ENCODE data around the gene KCP. TPM values are rescaled to one million over a fixed set of nuclear protein-coding genes. Genes with fewer than 3 reads are reported as not detected.

The KCP gene
- total and polyA plus RNA-seq, 2 donors (not counting 1 experiment from before 2014, with no cell fraction given), result 2.3 to 3.8 TPM

DNA sequence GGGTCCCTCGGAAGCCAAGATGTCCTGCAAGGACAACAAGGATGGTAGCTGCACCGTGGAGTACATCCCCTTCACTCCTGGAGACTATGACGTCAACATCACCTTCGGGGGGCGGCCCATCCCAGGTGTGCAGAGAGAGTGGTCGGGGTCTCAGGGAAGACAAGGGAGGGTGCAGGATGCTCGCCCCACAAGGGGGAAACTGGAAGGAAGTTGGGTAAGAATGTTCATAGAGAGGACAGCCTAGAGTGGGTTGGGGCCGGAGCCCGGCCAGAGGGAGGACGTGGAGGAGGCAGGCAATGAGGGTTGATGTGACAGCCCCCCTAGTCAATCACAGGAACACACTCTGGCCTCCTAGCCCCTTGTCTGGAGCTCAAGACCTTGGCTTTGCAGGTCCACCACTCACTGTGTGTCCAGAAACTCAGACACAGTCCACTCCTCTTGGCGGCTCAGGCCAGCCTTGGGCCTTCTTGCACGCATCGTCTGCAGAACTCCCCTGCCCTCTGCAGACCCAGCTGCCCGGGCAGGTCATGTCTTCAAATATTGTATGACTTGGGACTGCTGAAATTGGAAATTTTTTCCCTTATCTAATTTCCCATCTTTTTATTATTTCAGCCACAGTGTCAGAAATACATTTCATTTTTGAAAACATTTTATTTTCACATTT, 63.6 kb downstream of the KCP start:
- ChIA-PET POLR2A (no interaction called here), CTCF (no interaction called here)
- no peaks in the 10 kb centered on the region for H3K79me2 ChIP-seq (ENCODE audit: control insufficient read depth, insufficient read depth, low read length)
- Mint-ChIP-seq H3K4me1 (peaks cover 2% of the 10 kb centered on the region), H3K9me3 (ENCODE audit: insufficient read depth) (no peaks in the 10 kb centered on the region), H3K27me3 (no peaks in the 10 kb centered on the region), H3K4me3 (no peak overlapping the region), H3K27ac (no peak overlapping the region)
- H3K4me3 ChIP-seq (ENCODE audit: control extremely low read depth in 1 of 5, extremely low read depth in 1 of 5, insufficient read depth in 1 of 5, low read depth in 2 of 5, low read length in 4 of 5), result no peak overlapping the region
- H2AFZ ChIP-seq (ENCODE audit: insufficient read depth, low read depth, low read length, poor library complexity, severe bottlenecking), result no peak overlapping the region
- intact Hi-C loops (cut with micrococcal nuclease), result no loop called here
- H3K27me3 ChIP-seq (replicated peaks in 1 of 4; ENCODE audit: control extremely low read depth in 1 of 4, control insufficient read depth in 3 of 4, insufficient read depth in 4 of 4, low read length in 3 of 4), result no peaks in the 10 kb centered on the region
- WGBS (ENCODE audit: insufficient coverage), result 94% methylated on average over 10 of the region's 14 CpGs
- H4K20me1 ChIP-seq (ENCODE audit: control insufficient read depth, insufficient read depth, low read length, poor library complexity, severe bottlenecking), result no peaks in the 10 kb centered on the region
- H3K9me3 ChIP-seq (ENCODE audit: control extremely low read depth in 1 of 3, control insufficient read depth in 2 of 3, insufficient read depth in 1 of 3, low read length in 2 of 3), result no peaks in the 10 kb centered on the region
- no peak for DNase-seq
- TF ChIP-seq EZH2 (IDR thresholded peaks at IDR 0.05; ENCODE audit: borderline replicate concordance, insufficient read depth, low read depth, low read length, poor library complexity, severe bottlenecking) (no peak), CTCF (IDR thresholded peaks at IDR 0.05) (no peak)
- no peak overlapping the region for H3K9ac ChIP-seq (ENCODE audit: low read length)
- H3K4me1 ChIP-seq (ENCODE audit: control insufficient read depth in 2 of 2, insufficient read depth in 2 of 2, low read length in 2 of 2), result peaks cover 0 to under 1% of the 10 kb centered on the region in 2 donors
- ATAC-seq (ENCODE audit: low read depth), result no peak
- H3K4me2 ChIP-seq (replicated peaks; ENCODE audit: low read depth, low read length, poor library complexity, severe bottlenecking), result no peak overlapping the region
- no peaks in the 10 kb centered on the region for H3K36me3 ChIP-seq (replicated peaks in 1 of 2; ENCODE audit: control extremely low read depth in 1 of 2, control insufficient read depth in 1 of 2, extremely low read depth in 1 of 2, insufficient read depth in 2 of 2, low read length in 1 of 2)
- H3K27ac ChIP-seq (ENCODE audit: low read length in 2 of 2), result no peak overlapping the region

DNA sequence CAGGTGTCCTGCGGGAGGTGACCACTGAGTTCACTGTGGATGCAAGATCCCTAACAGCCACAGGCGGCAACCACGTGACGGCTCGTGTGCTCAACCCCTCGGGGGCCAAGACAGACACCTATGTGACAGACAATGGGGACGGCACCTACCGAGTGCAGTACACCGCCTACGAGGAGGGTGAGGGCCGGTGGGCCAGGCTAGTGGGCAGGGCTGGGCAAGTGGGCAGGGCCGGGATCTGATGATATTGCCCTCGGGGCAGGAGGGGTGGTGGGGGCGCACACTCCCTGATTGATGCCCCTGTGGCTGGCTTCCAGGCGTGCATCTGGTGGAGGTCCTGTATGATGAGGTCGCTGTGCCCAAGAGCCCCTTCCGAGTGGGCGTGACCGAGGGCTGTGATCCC, 64.5 kb downstream of the KCP start:
- Histone ChIP-seq H3K27ac (ENCODE audit: low read length in 2 of 2) (no peak overlapping the region), H3K9me3 (ENCODE audit: control extremely low read depth in 1 of 3, control insufficient read depth in 2 of 3, insufficient read depth in 1 of 3, low read length in 2 of 3) (no peaks in the 10 kb centered on the region), H3K9ac (ENCODE audit: low read length) (no peak overlapping the region), H3K27me3 (replicated peaks in 1 of 4; ENCODE audit: control extremely low read depth in 1 of 4, control insufficient read depth in 3 of 4, insufficient read depth in 4 of 4, low read length in 3 of 4) (no peaks in the 10 kb centered on the region), H3K4me2 (replicated peaks; ENCODE audit: low read depth, low read length, poor library complexity, severe bottlenecking) (no peak overlapping the region), H3K4me1 (ENCODE audit: control insufficient read depth in 2 of 2, insufficient read depth in 2 of 2, low read length in 2 of 2) (peaks cover 0 to 7% of the 10 kb centered on the region in 2 donors), H3K79me2 (ENCODE audit: control insufficient read depth, insufficient read depth, low read length) (no peaks in the 10 kb centered on the region), H3K4me3 (ENCODE audit: control extremely low read depth in 1 of 5, extremely low read depth in 1 of 5, insufficient read depth in 1 of 5, low read depth in 2 of 5, low read length in 4 of 5) (no peak overlapping the region), H4K20me1 (ENCODE audit: control insufficient read depth, insufficient read depth, low read length, poor library complexity, severe bottlenecking) (no peaks in the 10 kb centered on the region), H2AFZ (ENCODE audit: insufficient read depth, low read depth, low read length, poor library complexity, severe bottlenecking) (no peak overlapping the region), H3K36me3 (replicated peaks in 1 of 2; ENCODE audit: control extremely low read depth in 1 of 2, control insufficient read depth in 1 of 2, extremely low read depth in 1 of 2, insufficient read depth in 2 of 2, low read length in 1 of 2) (no peaks in the 10 kb centered on the region)
- no peak overlapping the region for H3K27ac Mint-ChIP-seq
- peaks cover 4% of the 10 kb centered on the region for H3K4me1 Mint-ChIP-seq
- no peak overlapping the region for H3K4me3 Mint-ChIP-seq
- H3K9me3 Mint-ChIP-seq (ENCODE audit: insufficient read depth), result no peaks in the 10 kb centered on the region
- DNase-seq, result no peak
- ATAC-seq (ENCODE audit: low read depth), result no peak
- ChIA-PET CTCF (interaction anchor here (2.3 kb wide), 1 partner anchor 37 kb away, joined by 13 read pairs; no protein-coding TSS in a partner anchor), POLR2A (no interaction called here)
- 95% methylated on average over 19 of the region's 19 CpGs for WGBS (ENCODE audit: insufficient coverage)
- TF ChIP-seq EZH2 (IDR thresholded peaks at IDR 0.05; ENCODE audit: borderline replicate concordance, insufficient read depth, low read depth, low read length, poor library complexity, severe bottlenecking) (no peak), CTCF (IDR thresholded peaks at IDR 0.05) (no peak)
- intact Hi-C loops (cut with micrococcal nuclease), result no loop called here
- no peaks in the 10 kb centered on the region for H3K27me3 Mint-ChIP-seq
